ENCODE measurements around the gene UTP25.

The UTP25 gene

GRCh38 chr1:209805875-209806760 is 21.7 kb upstream of the UTP25 start, which contains the start of gene IRF6:
Gene IRF6, minus strand, starts transcription at chr1:209806142. Its CDS starts 4,729 bp downstream, at chr1:209801413.
- peak; percentile 65 for DNase-seq

GRCh38 chr1:209807509-209807908 is 20.3 kb upstream of the UTP25 start:
- DNase-seq = no peak

- peak; percentile 90 for DNase-seq
Observed at GRCh38 chr1:209808059-209808581, 19.7 kb upstream of the UTP25 start.

GRCh38 chr1:209809611-209810010 is 18.2 kb upstream of the UTP25 start:
- no peak for DNase-seq

GRCh38 chr1:209810783-209811182 is 17.0 kb upstream of the UTP25 start:
- DNase-seq = no peak

GRCh38 chr1:209813902-209814301 is 13.9 kb upstream of the UTP25 start:
- no peak for DNase-seq

GRCh38 chr1:209815490-209815889 is 12.3 kb upstream of the UTP25 start:
- DNase-seq = no peak

GRCh38 chr1:209815931-209816341 is 11.8 kb upstream of the UTP25 start:
- no peak for DNase-seq

GRCh38 chr1:209816923-209817322 is 10.8 kb upstream of the UTP25 start:
- no peak for DNase-seq

- no peak for DNase-seq
Observed at GRCh38 chr1:209817691-209818090, 10.1 kb upstream of the UTP25 start.

- DNase-seq = no peak
Observed at GRCh38 chr1:209819058-209819457, 8.7 kb upstream of the UTP25 start.

- DNase-seq = no peak
Observed at GRCh38 chr1:209820986-209821385, 6.8 kb upstream of the UTP25 start.

GRCh38 chr1:209822706-209823105 is 5.1 kb upstream of the UTP25 start:
- DNase-seq = no peak

- peak; percentile 65 for DNase-seq
Observed at GRCh38 chr1:209823143-209824041, 4.4 kb upstream of the UTP25 start.

GRCh38 chr1:209825591-209826434 is 2.0 kb upstream of the UTP25 start:
- DNase-seq = no peak

- no peak for DNase-seq
Observed at GRCh38 chr1:209829716-209830115, 1.9 kb downstream of the UTP25 start.

GRCh38 chr1:209830722-209831121 is 3.0 kb downstream of the UTP25 start:
- no peak for DNase-seq

GRCh38 chr1:209831615-209832014 is 3.8 kb downstream of the UTP25 start:
- DNase-seq = peak; percentile 76

- peak; percentile 86 for DNase-seq
Observed at GRCh38 chr1:209835782-209836298, 8.1 kb downstream of the UTP25 start.

- DNase-seq = no peak
Observed at GRCh38 chr1:209837671-209838070, 9.9 kb downstream of the UTP25 start.

- DNase-seq = no peak
Observed at GRCh38 chr1:209838537-209838936, 10.8 kb downstream of the UTP25 start.
